H1 (cell line): ENCODE data around the gene GSTA3. TPM values are rescaled to one million over a fixed set of nuclear protein-coding genes. Genes with fewer than 3 reads are reported as not detected.

ENCODE experiments used
- JUND ChIP-seq: IDR thresholded peaks from 2 replicates; pipeline ENCODE4 v1.6.1; 2011; ENCODE audit warnings: mild to moderate bottlenecking, improper control_type of control experiment, low read length
- MAFK ChIP-seq: IDR thresholded peaks from 2 replicates; pipeline ENCODE4 v1.6.1; 2012; ENCODE audit warnings: low read depth, mild to moderate bottlenecking, improper control_type of control experiment, low read length
- SIX5 ChIP-seq: IDR thresholded peaks from 2 replicates; pipeline ENCODE4 v1.6.1; 2011; ENCODE audit warnings: mild to moderate bottlenecking, low read depth, low read length
- polyA plus RNA-seq, 7 experiments: library from polyadenylated mRNA; depleted of rRNA in 3 of 7; stranded (reverse) in 5 of 7; unstranded in 2 of 7; fragments of >200 nt in 5 of 7; fragments of 200-250 nt in 2 of 7; gene quantifications; 1 replicate in 5 of 7; 2 replicates in 1 of 7; 4 replicates in 1 of 7; pipeline versions ENCODE4 v1.2.1 to v1.2.3, GENCODE V29; 2011 to 2013; ENCODE audit warnings: missing spikeins in 2 of 7, mixed read lengths in 2 of 7
- total RNA-seq: library from RNA; stranded (reverse); fragmentation: NEBNext Ultra II Directional; extraction: Animal tissue kit (Norgen Biotek cat#: 25700); gene quantifications from 2 replicates; pipeline ENCODE4 v1.2.1, GENCODE V29; 2021

GSTA3 gene
- total and polyA plus RNA-seq, 2 of the 8 experiments (the other 6 are each of a cell fraction or from before 2014, with no cell fraction given) = not detected

GRCh38 chr6:52953911-52954839, 44.7 kb upstream of the GSTA3 start (continued):
- TF ChIP-seq SIX5 = no peak
- no peak for TF ChIP-seq JUND
- no peak for TF ChIP-seq MAFK
